Thymus (tissue), 11 donors: Measurements from ENCODE around the gene HOXA4. TPM values are rescaled to one million over a fixed set of nuclear protein-coding genes. Genes with fewer than 3 reads are reported as not detected.
A peak's percentile ranks its signal among the peaks of the same experiment; 100 is the strongest.

ENCODE experiments used
- DNase-seq, 9 donors: peaks; one replicate each; pipeline ENCODE4 v3.0.0-alpha.2; 2013; ENCODE audit warnings: low spot score in 9 of 9, low read depth in 6 of 9, missing footprints in 1 of 9
- H3K27ac ChIP-seq, 2 donors: one replicate each; pipeline ENCODE4 v1.5.1; 2013; ENCODE audit warnings: control low read depth in 1 of 2, low read depth in 1 of 2, low read length in 1 of 2, mild to moderate bottlenecking in 1 of 2, moderate library complexity in 1 of 2
- H3K27me3 ChIP-seq, 2 donors: one replicate each; pipeline ENCODE4 v1.5.1; 2013; ENCODE audit warnings: low read length in 1 of 2; ENCODE audit not compliant: control insufficient read depth in 2 of 2, insufficient read depth in 1 of 2
- H3K36me3 ChIP-seq, 2 donors: one replicate each; pipeline ENCODE4 v1.5.1; 2013; ENCODE audit warnings: low read length in 1 of 2, mild to moderate bottlenecking in 1 of 2, moderate library complexity in 1 of 2; ENCODE audit not compliant: control insufficient read depth in 2 of 2, insufficient read depth in 2 of 2
- H3K4me1 ChIP-seq, 2 donors: one replicate each; pipeline ENCODE4 v1.5.1; 2013; ENCODE audit warnings: low read length in 2 of 2; ENCODE audit not compliant: control insufficient read depth in 2 of 2, insufficient read depth in 2 of 2
- H3K4me3 ChIP-seq, 2 donors: one replicate each; pipeline ENCODE4 v1.5.1; 2013; ENCODE audit warnings: low read length in 2 of 2, control low read depth in 1 of 2, mild to moderate bottlenecking in 1 of 2
- H3K9me3 ChIP-seq, 2 donors: one replicate each; pipeline ENCODE4 v1.5.1; 2013; ENCODE audit warnings: low read length in 1 of 2, mild to moderate bottlenecking in 1 of 2; ENCODE audit not compliant: control insufficient read depth in 2 of 2, insufficient read depth in 1 of 2
- WGBS: extraction: QIAGEN DNeasy Blood & Tissue Kit; methylation state at CpG from one replicate; pipeline ENCODE4 v1.1.7; 2013; 5-methylcytosine and 5-hydroxymethylcytosine counted together
- polyA plus RNA-seq: library from polyadenylated mRNA; stranded (reverse); fragments of 200-250 nt; gene quantifications from one replicate; pipeline ENCODE4 v1.2.3, GENCODE V29; 2013
- total RNA-seq: library from RNA; stranded (reverse); fragments of 120-200 nt; gene quantifications from one replicate; pipeline ENCODE4 v1.2.4, GENCODE V29; 2013
- donor health status: healthy.

Gene HOXA4
- total and polyA plus RNA-seq, 2 donors = 0.42 to 3.0 TPM

DNA sequence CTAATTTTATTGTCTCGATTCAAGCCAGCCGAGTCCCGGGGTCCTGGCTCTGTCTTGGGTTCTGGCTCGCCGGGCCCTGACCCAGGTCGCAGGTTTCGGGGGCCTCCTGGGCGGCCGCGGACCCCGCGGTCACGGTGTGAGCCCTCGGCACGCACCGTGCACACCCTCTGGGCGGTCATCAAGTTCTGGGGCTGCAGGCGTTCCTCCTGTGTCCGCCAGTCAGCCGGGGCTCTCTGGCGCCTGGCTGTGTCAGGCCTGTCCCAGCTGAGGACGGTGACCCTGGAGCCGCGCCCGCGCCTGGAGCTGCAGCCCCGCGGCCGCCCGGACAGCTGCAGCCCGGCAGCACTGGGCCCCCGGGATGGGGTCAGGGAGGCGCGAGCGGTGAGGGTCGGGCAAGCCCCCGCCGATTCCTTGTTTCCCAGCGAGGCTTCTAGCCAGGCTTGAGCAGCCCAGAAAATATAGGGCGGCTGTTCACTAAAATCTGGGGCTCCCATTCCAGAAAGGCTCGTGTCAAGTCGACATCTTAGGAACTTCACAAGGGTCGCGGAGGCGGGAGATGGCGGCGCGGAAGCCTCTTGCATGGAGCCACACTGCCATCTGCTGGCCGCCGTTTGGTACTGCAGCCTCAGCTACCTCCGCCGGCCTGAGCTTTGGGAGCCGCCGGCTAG lies 30.1 kb upstream of the HOXA4 start:
- Histone ChIP-seq H3K36me3 (peaks cover 0 to 3% of the 10 kb centered on the region in 2 donors), H3K4me1 (peaks cover 27 to 59% of the 10 kb centered on the region in 2 donors), H3K27ac (no peak overlapping the region), H3K9me3 (peaks cover 3 to 24% of the 10 kb centered on the region in 2 donors), H3K27me3 (peaks cover 88 to 100% of the 10 kb centered on the region in 2 donors), H3K4me3 (peak overlapping the region; percentile 56 to 73)
- peak; percentile 63 to 91 (median 82) for DNase-seq
- WGBS = under 1% methylated on average over 54 of the region's 54 CpGs

DNA sequence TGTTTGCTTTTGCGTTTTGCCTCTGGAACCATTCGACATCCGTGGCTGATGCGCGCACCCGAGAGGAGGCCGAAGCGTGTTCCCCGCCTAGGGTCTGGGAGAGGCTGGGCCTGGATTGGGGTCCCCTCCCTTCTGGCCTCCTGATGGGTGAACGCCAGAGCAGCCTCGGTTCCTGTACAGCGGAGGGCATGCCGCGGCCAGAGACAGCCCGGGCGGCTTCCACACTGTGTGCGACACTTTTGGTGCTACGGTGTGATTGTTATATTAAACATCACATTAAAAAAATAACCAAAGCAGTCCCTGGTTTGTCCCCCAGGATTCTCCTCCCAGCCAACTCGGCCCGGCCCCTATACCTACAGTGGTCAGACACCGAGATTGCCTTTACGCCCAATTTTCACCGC lies 29.6 kb upstream of the HOXA4 start:
- peak in 1 of 9 donors; percentile 53 for DNase-seq
- Histone ChIP-seq H3K27me3 (peaks cover 91 to 100% of the 10 kb centered on the region in 2 donors), H3K9me3 (peaks cover 3 to 25% of the 10 kb centered on the region in 2 donors), H3K4me3 (peak overlapping the region; percentile 56 to 73), H3K27ac (no peak overlapping the region), H3K36me3 (peaks cover 0 to 3% of the 10 kb centered on the region in 2 donors), H3K4me1 (peaks cover 27 to 60% of the 10 kb centered on the region in 2 donors)
- 7% methylated on average over 23 of the region's 23 CpGs for whole genome bisulfite sequencing

DNA sequence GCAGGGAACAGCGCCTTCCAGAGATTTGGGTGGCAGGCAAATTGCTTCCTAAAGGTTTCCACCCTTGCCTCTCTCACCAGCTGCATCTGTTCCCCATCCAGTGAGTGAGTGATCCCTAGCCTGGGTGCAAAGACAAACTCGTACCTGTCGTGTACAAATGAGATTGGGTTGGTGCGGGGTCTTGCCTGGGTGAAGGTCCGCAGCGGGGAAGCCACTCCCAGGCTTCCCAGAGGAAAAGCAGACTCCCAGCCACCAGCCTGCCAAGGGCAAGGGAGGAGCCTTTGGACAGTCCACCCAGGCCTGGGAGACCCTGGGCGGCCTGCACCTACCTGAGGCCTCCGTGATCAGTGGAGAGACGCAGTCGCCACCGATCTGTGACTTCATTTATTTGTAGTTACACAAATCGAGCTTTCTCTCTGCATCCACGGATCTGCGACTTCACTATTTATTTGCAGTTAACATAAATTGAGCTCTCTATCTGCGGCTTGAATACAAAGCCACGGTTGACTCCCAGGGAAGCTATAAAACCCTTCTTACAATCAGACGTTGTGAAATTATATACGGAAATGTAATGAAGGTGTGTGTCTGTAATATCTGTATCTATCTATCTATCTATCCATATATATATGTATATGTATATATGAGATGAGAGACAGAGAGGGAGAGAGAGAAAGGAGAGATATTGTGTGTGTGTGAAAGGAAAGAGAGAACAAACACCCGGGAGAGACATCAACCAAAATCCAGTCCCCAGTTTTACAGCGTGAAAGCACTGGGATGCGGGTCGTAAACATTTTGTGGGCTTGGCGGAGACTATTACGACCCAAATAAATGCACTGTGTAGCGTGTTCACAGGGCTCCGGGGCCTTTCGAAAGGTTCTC lies 28.9 kb upstream of the HOXA4 start:
- Histone ChIP-seq H3K27ac (no peak overlapping the region), H3K27me3 (peaks cover 90 to 100% of the 10 kb centered on the region in 2 donors), H3K4me1 (peaks cover 24 to 60% of the 10 kb centered on the region in 2 donors), H3K36me3 (peaks cover 0 to 3% of the 10 kb centered on the region in 2 donors), H3K4me3 (peak overlapping the region in 1 of 2 donors; percentile 73), H3K9me3 (peaks cover 3 to 30% of the 10 kb centered on the region in 2 donors)
- 47% methylated on average over 27 of the region's 27 CpGs for WGBS
- no peak for DNase-seq

DNA sequence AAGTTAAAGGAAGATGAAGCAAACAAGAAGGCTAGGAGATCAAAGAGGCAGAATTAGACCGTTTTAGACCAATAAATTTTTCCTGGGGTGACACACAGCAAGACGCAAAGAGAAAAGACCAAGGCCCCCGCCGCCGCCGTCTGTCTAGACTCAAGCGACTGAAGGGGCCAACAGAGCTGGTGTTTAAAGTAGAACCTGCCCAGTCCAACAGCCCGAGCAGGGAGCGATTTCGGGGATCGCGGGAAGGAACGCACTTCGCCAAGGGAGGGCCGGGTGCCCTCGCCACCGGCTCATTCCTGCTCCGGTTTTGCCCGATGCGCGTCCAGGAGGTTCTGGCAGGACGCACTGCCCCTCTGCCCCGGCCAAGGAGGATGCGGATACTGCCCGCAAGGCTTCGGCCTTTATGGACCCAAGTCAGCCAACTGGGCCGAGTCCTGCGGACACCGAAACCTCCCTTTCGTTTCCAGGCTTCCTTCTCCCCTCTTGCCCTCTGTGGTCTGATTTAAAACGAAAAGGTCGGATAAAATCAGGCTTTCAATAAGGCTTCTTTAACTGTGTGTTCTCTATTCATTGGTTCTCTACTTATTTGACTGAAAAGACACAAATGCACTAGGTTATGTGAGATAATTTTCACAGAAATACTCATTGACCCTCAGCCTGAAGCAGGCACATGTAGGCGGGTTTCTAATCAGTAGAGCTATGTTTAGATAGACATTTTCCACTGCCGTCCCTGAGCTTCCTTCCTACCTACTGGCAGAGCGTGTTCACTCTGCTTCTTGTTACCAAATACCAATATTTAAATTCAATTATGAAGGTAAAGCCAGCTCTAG lies 28.1 kb upstream of the HOXA4 start:
- Histone ChIP-seq H3K4me1 (peaks cover 26 to 54% of the 10 kb centered on the region in 2 donors), H3K36me3 (peaks cover 0 to 3% of the 10 kb centered on the region in 2 donors), H3K9me3 (peaks cover 3 to 25% of the 10 kb centered on the region in 2 donors), H3K27ac (peak overlapping the region in 1 of 2 donors; percentile 8), H3K4me3 (no peak overlapping the region), H3K27me3 (peaks cover 93 to 100% of the 10 kb centered on the region in 2 donors)
- WGBS = 24% methylated on average over 35 of the region's 35 CpGs
- no peak for DNase-seq

DNA sequence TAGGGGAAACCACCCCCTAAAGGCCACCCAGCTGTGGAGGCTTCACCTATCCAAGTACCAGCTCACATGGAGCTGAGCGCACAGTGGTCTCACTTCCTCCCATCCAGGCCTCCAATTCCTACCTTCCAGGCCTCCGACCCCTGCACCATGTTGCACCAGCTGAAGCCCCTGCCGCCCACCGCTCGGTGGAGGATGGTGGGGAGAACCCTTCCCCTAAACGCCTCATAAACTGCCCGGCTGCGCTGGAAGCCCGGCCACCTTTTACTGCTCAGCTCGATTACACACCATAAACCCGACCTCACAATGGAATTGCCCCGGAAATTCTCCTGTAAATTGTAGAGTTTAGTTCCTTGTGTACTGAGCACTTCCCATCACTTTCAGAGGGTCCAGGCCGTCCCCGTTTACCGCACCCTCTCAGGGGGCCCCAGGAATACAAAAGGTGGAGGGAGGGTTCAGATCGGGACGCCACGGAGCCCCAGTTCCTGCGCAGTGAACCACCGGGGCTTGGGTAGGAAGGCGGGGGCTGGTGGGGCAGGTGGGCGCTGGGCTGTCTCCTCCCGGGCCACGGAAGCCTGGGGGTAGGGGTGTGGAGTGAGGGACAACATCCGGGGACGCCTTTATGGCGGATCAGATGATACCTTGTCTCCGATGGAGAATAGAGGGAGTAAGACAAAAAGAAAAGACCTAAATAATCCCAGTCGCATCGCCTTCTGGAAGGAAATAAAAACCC lies 27.3 kb upstream of the HOXA4 start:
- no peak overlapping the region for H3K27ac ChIP-seq
- WGBS = 6% methylated on average over 30 of the region's 30 CpGs
- no peak overlapping the region for H3K4me3 ChIP-seq
- peaks cover 94 to 100% of the 10 kb centered on the region in 2 donors for H3K27me3 ChIP-seq
- peaks cover 3 to 26% of the 10 kb centered on the region in 2 donors for H3K9me3 ChIP-seq
- H3K36me3 ChIP-seq = no peaks in the 10 kb centered on the region
- peak in 1 of 9 donors; percentile 41 for DNase-seq
- H3K4me1 ChIP-seq = peaks cover 26 to 51% of the 10 kb centered on the region in 2 donors

DNA sequence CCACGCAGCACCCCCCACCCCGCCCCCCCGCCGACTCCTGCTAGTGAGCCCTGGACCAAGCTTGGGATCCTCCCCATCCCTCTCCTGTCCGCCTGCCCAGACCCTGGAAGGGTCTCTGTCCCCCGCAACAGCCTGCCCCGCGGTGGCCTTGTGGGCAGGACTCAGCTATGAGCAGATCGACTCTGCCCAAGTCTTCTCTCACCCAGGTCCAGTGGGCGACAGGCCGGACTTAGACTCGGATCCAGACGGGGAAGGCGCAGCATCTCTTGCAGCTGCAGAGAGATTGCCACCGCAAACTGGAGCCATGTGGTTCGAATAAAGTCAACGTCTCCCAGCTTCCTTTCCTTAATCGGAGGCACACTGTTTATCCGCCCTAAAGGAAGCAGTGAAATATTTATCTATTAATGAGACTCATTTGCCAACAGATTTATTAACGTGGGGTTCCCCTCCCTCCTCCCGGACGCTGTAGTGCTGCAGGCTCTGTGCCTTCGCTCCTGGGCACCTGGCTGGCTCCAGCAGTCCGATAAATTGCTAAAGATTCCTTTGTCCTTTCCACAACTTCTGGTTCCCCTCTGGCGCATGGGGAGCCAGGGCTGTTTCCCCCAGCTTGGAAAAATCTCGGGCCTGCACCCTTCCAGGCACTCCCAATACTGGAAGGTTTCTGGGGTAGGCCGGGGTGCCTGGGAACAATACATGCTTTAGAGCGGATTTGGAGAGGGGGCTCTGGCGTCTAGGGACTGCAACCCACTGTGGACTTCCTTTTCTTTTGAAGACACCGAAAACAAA lies 26.6 kb upstream of the HOXA4 start:
- DNase-seq = peak in 1 of 9 donors; percentile 37
- H3K27ac ChIP-seq = no peak overlapping the region
- peaks cover 96 to 100% of the 10 kb centered on the region in 2 donors for H3K27me3 ChIP-seq
- H3K4me3 ChIP-seq = peak overlapping the region in 1 of 2 donors; percentile 60
- H3K4me1 ChIP-seq = peaks cover 30 to 55% of the 10 kb centered on the region in 2 donors
- no peaks in the 10 kb centered on the region for H3K36me3 ChIP-seq
- peaks cover 3 to 31% of the 10 kb centered on the region in 2 donors for H3K9me3 ChIP-seq
- 7% methylated on average over 30 of the region's 30 CpGs for WGBS

DNA sequence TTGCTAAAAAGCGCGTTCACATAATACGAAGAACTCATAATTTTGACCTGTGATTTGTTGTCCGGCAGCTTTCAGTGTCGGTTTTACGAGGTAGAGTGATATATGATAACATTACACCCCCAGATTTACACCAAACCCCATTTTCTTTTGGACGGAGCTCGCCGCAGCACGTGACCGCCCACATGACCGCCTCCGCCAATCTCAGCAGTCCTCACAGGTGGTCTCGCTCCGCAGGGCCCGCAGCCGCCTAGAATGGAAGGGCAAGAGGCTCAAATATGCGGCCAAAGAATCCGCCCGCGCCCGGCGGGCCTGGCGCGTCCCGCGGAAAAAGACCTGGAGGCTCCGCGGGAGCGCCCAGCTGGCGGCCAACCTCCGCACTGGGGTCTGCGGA lies 25.9 kb upstream of the HOXA4 start, which contains the start of gene HOXA7:
Gene HOXA7 (minus strand): TSS at position 168 of the 391 bp plus-strand sequence. CDS start 130 bp downstream, at position 38.
- Histone ChIP-seq H3K36me3 (no peaks in the 10 kb centered on the region), H3K4me1 (peaks cover 30 to 61% of the 10 kb centered on the region in 2 donors), H3K4me3 (peak within 1 kb of the TSS; percentile 46 to 60), H3K27me3 (peaks cover 94 to 100% of the 10 kb centered on the region in 2 donors), H3K9me3 (peaks cover 3 to 37% of the 10 kb centered on the region in 2 donors), H3K27ac (no peak within 1 kb of the TSS)
- peak in 1 of 9 donors; percentile 58 for DNase-seq
- under 1% methylated on average over 33 of the region's 33 CpGs for WGBS
